LNCAP (cell line): Measurements from ENCODE around the gene FHIT.

Experiments
- CTCF ChIP-seq: fragments of 450-650 bp; IDR thresholded peaks from 2 replicates; pipeline ENCODE4 v1.5.1; 2017; ENCODE audit warnings: mild to moderate bottlenecking

The FHIT gene

GRCh38 chr3:60025096-60026050 is 1225.9 kb downstream of the FHIT start:
- no peak for TF ChIP-seq CTCF

GRCh38 chr3:60024400-60024799 is 1226.9 kb downstream of the FHIT start:
- TF ChIP-seq CTCF, result no peak

GRCh38 chr3:60023189-60023588 is 1228.1 kb downstream of the FHIT start:
- TF ChIP-seq CTCF, result no peak

GRCh38 chr3:60017631-60018030 is 1233.6 kb downstream of the FHIT start:
- TF ChIP-seq CTCF, result no peak

GRCh38 chr3:60015032-60015705 is 1236.1 kb downstream of the FHIT start:
- no peak for TF ChIP-seq CTCF

GRCh38 chr3:60013241-60013640 is 1238.0 kb downstream of the FHIT start:
- no peak for TF ChIP-seq CTCF

GRCh38 chr3:60011218-60011617 is 1240.0 kb downstream of the FHIT start:
- TF ChIP-seq CTCF, result no peak
